NCI-H524 (cell line): ENCODE results near the gene CPLANE2.
A peak's percentile ranks its signal among the peaks of the same experiment; 100 is the strongest.
"Not testable (repeated sequence)": the region's sequence is repeated elsewhere in the genome, so short reads cannot be mapped to it uniquely, and the experiment has no call there.

ENCODE experiments used
- DNase-seq, 2 experiments: peaks; one replicate each; lab custom pipeline; 2025; lab: John Stamatoyannopoulos, UW

CPLANE2 gene

GRCh38 chr1:16248603-16249516 is 11.9 kb upstream of the CPLANE2 start:
- peak; percentile 72 to 83 for DNase-seq

GRCh38 chr1:16248007-16248436 is 11.0 kb upstream of the CPLANE2 start:
- DNase-seq: no peak

- DNase-seq: no peak
Measured at GRCh38 chr1:16247441-16247840, 10.5 kb upstream of the CPLANE2 start.

GRCh38 chr1:16246961-16247360 is 10.0 kb upstream of the CPLANE2 start:
- DNase-seq: no peak

GRCh38 chr1:16246239-16246638 is 9.3 kb upstream of the CPLANE2 start:
- DNase-seq: not testable (repeated sequence)

- no peak for DNase-seq
Measured at GRCh38 chr1:16245476-16246196, 8.7 kb upstream of the CPLANE2 start.

GRCh38 chr1:16244650-16245285 is 7.8 kb upstream of the CPLANE2 start:
- DNase-seq: no peak

GRCh38 chr1:16243936-16244649 is 7.1 kb upstream of the CPLANE2 start:
- DNase-seq: peak; percentile 92 to 96

- peak in 1 of 2 experiments; percentile 30 for DNase-seq
Measured at GRCh38 chr1:16243215-16243610, 6.2 kb upstream of the CPLANE2 start.

- DNase-seq: no peak
Measured at GRCh38 chr1:16242556-16243214, 5.7 kb upstream of the CPLANE2 start.

- DNase-seq: no peak
Measured at GRCh38 chr1:16241221-16241708, 4.3 kb upstream of the CPLANE2 start.

- no peak for DNase-seq
Measured at GRCh38 chr1:16239972-16240491, 3.0 kb upstream of the CPLANE2 start.

- no peak for DNase-seq
Measured at GRCh38 chr1:16237343-16237830, 404 bp upstream of the CPLANE2 start.

GRCh38 chr1:16235944-16236510 is 956 bp downstream of the CPLANE2 start:
- DNase-seq: peak in 1 of 2 experiments; percentile 78

GRCh38 chr1:16235347-16235746 is 1.6 kb downstream of the CPLANE2 start:
- no peak for DNase-seq

- no peak for DNase-seq
Measured at GRCh38 chr1:16233431-16233830, 3.6 kb downstream of the CPLANE2 start.

- no peak for DNase-seq
Measured at GRCh38 chr1:16232316-16232710, 4.7 kb downstream of the CPLANE2 start.

- peak; percentile 20 to 87 for DNase-seq
Measured at GRCh38 chr1:16231331-16232315, 5.4 kb downstream of the CPLANE2 start.

GRCh38 chr1:16230744-16231143 is 6.2 kb downstream of the CPLANE2 start:
- DNase-seq: no peak
